Vagina (tissue), 2 donors: ENCODE measurements around the gene KCTD13.

Experiments used
- CTCF ChIP-seq, 3 experiments: fragments of 450-650 bp in 2 of 3; fragments of 200-600 bp in 1 of 3; sonication (generic) in 1 of 3; IDR thresholded peaks; one replicate each; pipeline ENCODE4 v1.5.1; 2017 to 2019; ENCODE audit warnings: antibody characterized with exemption in 3 of 3, mild to moderate bottlenecking in 2 of 3, moderate library complexity in 2 of 3
- POLR2AphosphoS5 ChIP-seq, 2 donors: sonication (generic); formaldehyde crosslinking; IDR thresholded peaks; one replicate each; pipeline ENCODE4 v1.9.0; 2017; ENCODE audit warnings: antibody characterized with exemption in 2 of 2, mild to moderate bottlenecking in 2 of 2, low read depth in 1 of 2; ENCODE audit not compliant: insufficient read depth in 1 of 2

GRCh38 chr16:29860218-29860617 is 65.8 kb downstream of the KCTD13 start:
- TF ChIP-seq CTCF (IDR thresholded peaks at IDR 0.05) (no peak), POLR2AphosphoS5 (IDR thresholded peaks at IDR 0.05; ENCODE audit: insufficient read depth in 1 of 2, low read depth in 1 of 2) (no peak)
